Stimulated activated CD4-positive, alpha-beta T cell treated with anti-CD3 and anti-CD28 coated beads, Interleukin-4, amount 100 ng/mL, for 4 hours (primary cell): ENCODE measurements around the gene MICAL3.

Source experiments
- DNase-seq, 2 experiments: peaks; one replicate each; pipeline ENCODE4 v3.0.0-alpha.2; 2020

MICAL3 gene

DNA sequence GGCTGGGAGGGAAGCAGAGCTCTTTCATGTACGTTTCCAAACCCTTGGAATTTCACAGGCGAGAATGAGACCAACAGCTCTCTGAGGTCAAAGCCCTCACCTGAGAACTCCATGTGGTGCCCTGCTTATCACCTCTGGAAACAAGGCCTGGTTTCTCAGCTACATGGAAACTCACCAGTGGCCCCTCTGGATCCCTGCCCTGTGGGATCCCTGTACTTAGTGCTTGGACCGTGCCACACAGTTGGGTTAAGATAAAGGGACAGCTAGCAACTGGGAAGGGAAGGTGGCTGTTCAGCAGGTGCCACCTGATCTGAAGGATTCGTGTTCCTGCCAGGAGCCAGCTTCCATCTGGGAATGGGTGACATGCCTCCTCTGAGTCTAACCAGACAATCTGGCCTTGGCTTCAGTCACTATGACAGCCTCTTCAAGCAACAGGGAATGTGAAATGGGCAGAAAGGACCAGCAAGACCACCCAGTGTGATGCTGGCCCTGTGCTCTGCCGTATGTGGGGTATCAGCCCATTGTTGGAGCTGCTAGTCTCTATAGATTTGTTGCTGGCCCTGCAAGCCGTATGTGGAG lies 195.8 kb downstream of the MICAL3 start:
- DNase-seq: no peak

DNA sequence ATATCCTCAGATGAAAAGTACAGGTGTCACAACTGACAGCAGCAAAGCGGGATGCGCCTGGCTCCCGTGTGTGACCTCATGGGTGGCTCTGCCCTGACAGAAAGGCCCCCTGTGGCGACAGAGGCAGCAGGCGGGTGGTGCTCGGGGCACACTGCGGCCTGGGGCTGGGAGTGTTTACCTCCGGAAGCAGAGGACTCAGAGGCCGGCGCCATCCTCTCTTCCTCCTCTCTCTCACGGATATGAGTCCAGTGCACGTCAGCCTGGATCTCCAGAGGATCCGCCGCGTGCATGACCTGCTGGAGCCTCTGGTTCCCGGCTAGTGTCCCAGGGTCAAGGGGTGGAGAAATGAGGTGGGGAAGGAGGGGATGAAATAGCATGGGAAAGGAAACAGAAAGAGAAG lies 196.9 kb downstream of the MICAL3 start:
- DNase-seq: no peak

DNA sequence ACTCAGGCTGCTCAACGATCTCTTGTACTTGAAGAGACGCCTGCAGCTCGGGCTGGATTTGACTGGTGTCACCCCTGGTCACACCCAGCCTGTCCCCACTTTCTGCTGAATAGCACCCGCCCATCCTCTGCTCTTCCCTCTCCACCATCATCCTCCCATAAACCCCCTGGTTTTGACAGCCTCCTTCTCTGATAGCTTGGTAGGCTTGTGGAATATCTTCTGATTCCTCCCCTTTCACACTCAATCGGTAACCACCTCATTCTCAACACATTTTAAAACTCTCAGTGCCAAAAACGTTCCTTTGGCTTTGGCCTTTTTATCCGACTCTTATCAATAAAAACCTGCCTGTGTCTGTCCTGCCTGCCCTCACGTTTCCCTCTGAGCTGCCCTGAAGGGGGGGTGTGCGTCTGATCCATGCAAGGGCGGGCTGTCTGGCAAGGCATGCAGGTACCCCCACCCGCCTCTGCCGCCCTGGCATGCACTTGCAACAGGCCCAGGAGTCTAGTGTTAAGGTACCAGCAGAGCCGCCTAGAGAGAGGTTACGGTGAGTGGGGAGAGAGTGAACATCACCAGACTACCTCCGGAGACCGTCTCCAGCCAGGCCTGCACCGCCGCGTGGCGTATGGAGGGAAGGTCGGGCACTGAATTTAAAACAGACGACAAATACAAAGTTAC lies 198.3 kb downstream of the MICAL3 start:
- DNase-seq: no peak

DNA sequence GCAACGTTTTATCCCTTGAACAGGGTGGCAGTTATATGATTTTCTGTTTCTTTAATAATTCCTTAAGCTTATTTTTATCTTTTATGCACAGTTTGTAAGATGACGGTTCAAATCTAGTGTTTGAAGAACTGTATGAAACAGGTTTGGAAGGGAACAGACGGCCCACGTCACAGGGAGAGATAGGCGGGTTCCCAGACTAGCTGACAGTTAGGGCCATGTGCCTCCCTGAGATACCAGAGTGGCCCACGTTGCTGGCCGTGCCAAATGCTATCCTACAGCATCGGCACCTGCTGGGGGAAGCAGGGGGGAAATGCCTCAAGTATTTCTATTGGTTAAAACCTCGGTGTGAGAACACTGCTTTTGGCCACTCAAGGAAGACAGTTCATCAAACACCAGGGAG lies 199.9 kb downstream of the MICAL3 start:
- DNase-seq: no peak

DNA sequence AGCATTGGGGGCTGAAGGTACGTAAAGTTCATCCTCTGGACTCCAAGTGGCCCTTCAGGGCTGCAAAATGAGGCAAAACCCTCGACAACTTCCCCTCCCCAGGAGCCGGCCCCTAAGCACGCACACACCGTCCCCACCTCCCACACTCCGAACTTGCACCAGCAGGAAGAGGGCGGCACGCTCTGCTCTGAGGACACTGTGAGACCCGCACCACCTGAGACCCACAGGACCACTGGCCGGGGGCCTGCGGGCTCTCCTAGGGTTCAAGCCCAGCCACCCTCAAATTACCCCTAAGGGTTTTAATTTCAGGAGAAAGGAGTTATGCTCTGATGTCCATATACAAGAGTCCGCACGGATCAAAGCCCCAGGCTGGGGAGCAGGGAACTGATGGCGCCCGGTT lies 200.4 kb downstream of the MICAL3 start:
- DNase-seq: no peak

DNA sequence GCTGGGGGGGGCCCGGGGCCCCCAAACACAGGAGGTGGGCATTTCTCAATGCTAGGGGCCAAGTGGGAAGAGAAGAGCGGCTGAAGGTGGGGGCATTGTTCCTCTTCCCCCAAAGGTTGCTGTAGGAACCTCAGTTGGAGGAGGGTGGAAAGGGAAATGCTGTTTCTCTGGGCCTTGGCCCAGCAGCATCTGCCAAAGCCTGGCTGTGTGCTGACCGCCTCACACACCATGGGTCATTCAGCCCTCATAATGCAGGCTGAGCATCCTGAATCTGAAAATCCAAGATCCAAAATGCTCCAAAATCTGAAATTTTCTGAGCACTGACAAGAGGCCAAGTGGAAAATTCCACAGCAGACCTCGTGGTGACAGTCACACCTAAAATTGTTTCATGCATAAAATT lies 201.1 kb downstream of the MICAL3 start:
- no peak for DNase-seq

DNA sequence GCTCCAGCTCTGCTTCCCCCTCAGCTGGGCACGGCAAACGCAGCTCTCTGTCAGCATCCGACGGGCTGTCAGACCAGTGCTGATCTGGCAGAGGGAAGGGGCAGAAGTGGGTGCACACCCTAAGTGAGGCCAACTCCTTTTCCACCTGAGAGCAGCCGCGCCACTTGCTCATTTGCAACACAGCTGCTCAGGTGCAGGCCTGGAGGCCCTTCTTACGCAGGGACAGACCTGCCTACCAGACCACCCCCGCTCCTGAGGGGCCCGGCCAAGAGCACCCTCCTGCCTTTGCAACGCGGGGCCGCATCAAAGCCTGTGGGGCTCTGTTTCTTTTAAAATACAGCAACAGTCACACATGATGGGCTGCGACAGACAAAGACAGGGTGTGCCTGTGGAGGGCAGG lies 202.3 kb downstream of the MICAL3 start:
- DNase-seq: no peak

DNA sequence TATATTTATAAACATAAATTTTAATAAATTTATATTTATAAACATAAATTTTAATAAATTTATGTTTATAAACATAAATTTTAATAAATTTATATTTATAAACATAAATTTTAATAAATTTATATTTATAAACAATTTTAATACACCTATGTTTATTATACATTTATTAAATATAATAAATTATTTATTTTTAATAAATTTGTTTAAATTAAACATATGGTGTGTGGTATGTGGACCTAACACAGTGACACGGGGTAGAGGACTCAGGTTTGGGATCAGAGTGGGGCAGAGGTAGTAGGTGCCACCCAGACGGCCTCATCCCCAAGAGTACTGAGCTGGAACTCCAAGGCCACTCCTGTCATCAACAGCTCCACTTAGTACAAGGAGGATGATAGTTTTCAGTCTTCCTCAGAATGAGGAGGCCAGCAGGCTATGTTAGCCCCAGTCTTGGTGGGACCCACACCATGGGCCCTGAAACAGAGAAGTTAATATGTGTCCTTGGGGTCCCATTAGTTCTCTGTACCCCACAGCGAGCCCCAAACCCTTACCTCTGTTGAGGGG lies 203.4 kb downstream of the MICAL3 start:
- no peak for DNase-seq

DNA sequence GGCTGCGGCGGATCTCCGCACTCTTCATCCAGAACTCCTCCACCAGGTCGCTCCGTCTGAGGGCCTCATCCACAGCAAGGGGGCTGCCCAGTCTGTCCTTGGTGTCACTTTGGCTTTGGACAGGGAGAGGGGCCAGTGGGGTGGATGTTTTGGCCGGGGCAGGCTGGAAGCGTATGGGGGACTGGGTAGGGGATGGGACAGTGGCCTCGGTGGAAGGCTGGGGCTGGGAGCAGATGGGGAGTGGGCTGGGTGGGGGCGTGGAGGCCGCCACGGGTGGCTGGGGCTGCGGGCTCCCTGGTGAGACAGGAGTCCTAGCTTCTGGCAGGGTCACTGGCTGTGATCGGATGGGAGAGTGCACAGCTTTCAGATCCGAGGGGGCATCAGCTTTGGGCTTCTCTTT lies 205.7 kb downstream of the MICAL3 start:
- DNase-seq: no peak

DNA sequence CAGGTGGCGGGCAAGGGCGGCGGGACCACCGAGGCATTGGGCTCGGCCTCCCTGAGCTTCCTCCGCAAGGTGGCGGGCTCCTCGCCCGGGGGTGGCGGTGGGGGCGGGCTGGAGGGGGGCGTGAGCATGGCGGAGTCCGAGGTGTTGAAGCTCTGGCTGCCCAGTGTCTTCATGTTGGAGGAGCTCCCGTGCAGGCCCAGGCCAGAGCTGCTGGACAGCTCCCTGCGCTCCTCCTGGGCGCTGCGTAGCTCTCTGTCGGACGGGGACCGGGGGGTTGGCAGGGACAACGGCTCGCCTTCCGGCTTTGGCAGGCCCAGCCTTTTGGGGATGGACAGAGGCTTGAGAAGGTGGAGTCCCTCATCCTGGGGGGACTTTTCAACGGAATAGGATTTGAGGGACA lies 206.2 kb downstream of the MICAL3 start:
- no peak for DNase-seq

DNA sequence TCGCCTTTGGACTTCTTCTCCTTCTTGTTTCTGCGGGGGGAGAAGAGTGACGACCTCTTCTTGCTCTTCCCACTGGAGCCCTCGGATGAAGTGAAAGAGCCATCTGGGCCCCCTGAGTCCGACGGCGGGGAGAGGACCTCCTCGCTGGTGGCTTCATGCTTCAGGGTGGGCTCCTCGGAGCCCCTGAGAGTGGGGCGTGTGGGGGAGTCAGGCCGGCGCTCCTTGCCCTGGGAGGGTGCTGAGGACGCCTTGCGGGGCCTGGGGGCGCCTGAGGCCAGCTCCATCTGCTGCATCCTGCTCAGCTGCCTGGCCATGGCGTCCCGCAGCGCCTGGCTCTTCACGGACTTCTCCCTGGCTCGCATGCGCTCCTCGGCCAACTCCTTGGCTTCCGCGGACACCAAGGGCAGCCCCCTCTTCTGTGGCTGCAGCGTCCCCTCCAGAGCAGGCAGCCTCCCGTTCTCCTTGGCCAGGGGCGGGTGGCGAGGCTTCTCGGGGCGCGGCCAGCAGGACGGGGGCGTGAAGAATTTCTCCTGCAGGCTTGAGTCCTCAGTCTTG lies 206.8 kb downstream of the MICAL3 start:
- no peak for DNase-seq

DNA sequence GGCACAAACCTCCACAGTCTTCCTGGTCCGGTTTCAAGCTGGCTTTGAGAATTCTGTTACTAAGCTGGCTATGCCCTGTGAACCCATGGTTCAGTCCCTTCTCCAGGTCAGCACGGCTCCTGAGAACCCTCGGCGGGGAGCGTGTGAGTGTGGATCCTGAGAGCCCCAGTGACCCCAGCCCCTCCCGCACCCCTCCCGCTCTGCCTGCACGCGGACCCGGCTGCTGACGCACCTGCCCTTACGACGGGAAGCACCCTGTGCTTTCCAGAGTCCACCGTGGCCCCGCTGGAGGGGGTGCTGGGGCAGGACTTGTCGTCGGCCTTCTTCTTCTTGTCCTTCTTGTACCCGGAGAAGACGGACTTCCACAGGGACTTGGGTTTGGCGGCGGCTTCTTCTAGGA lies 207.3 kb downstream of the MICAL3 start:
- no peak for DNase-seq

DNA sequence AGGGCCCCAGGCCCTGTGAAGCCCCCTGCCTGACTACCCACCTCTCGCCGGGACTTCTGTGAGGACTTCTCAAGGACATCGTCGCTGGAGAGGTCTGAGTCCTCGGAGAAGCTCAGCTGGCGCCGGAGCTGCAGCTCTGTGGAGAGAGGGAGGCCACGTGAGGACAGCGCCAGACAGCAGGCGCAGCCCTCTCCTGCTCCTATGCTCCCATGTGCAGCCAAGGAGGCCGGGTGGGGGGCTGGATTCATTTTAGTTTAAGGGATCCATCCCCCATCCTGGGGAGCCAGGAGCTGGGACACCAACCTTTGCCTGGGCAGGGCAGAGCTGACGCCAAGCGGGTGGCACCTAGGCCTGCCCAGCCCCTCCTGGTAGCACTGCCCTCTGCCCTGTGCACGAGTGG lies 207.7 kb downstream of the MICAL3 start:
- DNase-seq: no peak

DNA sequence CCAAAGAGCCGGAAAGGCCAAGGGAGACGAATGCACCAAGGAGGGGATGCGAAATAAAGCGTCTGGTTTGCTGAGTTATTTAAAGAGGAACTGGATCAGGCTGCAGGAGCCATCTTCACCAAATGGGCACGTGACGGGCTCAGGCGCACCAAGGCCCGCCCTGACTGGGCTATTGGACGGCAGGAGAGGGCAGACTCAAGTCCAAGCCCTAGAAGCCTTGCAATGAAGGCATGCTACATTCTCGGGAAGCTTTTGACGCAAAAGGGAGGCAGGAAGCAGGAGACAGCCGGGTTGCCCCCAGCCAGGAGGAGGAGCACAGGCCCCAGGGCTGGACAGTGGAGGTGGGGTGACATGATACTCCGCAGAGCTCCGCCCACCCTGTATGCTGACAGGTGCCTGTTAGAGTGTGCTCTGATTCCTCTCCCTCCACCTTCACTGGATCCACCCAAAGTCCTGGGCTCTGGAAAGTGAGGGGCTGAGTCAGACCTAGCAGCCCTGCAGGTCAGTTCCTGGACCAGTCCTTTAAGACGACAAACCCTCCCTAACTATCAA lies 208.6 kb downstream of the MICAL3 start:
- DNase-seq: no peak

DNA sequence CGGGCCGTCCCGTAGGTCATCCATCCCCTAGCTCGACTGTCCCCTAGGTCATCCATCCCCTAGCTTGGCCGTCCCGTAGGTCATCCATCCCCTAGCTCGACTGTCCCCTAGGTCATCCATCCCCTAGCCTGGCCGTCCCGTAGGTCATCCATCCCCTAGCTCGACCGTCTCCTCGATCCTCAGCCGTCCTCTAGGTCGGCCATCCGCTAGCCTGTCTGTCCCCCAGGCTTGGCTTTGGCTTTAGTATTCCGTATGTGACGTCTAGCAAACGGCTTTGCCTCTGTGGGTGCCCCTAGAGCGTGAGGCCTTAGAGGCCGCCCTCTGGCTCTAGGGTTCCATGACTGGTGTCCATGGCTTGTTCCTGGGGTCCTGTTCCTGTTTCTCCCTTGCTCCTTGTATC lies 209.5 kb downstream of the MICAL3 start:
- no peak for DNase-seq

DNA sequence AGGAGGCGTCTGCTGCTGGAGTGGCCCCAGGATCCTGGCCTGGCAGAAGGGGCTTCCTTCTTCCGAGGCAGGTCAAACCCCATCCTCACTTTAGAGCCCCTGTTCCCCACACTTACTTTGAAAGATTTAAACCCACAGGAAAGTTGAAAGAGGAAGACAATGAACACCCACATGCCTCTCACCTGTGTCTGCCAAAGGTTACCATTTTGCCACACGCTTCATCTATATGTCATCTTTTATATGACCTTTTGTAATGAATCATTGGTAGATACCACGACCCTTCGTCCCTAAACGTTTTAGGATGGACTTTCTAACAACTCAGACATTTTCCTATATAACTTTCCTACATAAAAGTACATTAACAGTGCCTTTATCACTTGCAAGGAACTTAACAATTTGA lies 210.3 kb downstream of the MICAL3 start:
- DNase-seq: no peak

DNA sequence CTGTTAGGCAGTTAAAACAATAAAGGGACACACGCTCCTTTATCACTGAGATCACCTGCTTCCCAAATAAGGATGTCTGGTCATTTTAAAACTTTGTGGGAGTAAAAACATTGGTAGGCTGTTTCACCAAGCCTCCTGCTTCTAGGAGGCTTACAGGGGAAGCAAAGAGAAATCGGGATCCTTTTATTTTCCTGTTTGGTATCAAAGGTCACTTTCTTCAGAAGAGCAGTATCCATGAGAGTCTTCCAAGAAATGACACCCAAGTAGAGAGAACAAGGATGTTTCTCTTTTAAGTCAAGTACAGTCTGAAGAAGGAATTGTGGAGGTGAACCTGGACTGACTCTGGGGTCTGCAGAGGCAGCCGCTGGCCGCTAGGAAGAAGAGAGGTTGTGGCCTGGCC lies 213.2 kb downstream of the MICAL3 start:
- DNase-seq: no peak

DNA sequence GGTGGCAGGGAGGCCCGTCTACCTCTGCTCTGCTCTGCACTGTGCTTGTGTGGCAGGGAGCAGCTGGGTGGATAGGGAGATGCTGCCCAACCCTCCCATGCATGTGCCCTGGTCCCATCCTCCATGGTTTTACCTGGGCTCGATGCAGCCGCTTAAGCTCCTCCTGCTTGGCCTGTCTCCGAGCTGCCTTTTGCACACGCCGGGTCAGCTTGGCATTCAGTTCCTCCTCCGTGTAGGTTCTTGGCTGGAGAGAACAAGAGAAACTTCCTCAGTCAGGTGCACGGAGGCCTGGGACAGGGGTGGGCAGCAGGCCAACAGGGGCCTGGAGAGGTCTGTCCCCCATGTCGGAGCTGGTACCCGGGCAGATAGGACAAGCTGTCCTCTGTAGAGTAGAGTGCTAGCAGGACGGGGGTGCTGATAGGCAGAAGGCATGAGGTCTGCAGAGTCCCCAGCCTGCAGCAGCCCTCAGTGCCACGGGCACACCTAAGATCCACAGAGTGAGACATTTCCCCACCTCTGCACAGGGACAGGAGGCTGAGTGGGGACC lies 213.7 kb downstream of the MICAL3 start:
- DNase-seq: no peak

DNA sequence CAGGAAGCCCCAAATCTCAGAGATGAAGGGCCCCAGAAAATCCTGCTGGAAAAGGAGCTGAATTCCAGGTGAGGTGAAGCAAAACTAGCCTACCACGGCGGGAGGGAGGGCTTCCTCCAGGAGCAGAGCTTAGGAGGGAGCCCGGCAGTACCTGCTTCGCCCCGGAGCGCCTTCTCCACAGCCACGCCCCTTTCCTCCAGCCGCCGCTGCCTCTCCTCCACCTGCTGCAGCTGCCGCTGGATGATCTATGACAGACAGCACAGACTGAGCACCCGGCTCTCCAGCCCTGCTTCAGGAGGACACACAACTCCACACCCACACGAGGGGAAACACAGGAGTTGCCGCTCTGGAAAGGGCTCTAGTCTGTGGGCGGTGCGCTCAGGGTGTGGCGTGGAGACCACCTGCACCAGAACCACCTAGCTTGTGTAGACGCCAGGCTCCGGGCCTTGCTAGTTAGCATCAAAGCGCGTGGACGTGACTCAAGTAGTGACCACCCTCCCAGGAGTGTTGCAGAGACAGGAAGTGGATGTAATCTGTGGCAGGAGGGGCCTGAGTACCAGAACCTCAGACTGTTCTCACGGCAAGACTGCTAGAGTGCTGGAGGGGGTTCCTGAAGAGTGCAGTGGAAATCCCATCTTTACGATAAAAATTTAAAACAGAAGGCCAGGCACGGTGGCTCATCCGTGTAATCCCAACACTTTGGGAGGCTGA lies 215.5 kb downstream of the MICAL3 start:
- no peak for DNase-seq

DNA sequence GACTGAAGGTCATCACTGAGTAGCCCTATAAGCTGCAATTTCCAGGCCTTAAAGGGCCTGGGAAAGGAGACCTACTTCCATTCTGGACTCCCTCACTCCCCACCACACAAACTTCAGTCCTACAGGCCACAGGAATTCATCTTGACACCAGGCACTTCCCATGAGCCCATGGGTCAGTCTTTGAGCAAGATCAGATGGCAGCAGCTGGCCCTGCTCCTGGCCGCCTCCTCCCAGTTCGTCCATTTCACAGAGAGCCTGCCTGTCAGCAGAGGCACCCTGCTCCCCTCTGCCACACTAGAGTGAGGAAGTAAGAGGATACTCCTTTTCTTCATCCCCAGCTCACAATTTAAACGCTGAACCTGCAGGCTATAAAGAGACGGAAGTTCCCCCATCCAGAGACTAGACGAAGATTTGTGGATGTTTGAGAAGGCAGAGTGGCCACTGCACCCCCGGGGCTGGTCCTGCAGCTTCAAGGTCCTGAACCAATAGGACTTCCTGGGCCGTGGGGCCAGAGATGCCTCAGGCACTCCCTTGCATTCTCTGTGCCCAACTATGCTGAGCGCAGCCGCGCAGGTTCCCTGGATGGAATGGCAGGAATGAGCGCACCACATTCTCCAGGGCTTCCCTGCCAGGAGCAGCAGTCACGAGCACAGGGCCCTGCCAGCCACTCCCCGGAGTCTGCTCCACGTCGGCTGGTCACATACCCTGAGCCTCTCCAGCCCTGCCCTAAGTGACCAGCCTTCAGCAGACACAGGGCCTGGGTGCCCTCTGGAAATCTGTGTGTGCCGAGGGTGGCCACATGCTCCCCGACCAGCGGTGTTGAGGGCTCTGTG lies 216.6 kb downstream of the MICAL3 start:
- DNase-seq: no peak

DNA sequence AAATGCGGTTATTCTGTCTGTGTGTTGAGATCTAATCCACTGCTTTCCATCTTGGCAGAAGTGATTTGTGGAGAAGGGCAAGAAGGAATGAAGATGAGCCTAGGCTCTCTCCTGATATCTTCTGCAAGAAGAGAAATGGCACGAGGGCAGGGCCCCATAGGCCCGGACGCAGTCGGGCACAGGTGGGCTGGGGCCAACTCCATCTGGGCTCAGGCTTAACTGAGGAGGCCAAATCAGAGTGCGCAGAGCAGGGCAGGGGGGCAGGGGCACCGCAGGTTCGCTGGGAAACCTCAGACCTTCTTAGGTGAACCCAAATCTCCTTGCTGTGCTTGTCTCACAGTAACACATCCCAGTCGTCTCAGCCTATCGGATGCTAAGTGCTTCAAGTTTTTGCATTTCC lies 217.3 kb downstream of the MICAL3 start:
- no peak for DNase-seq

DNA sequence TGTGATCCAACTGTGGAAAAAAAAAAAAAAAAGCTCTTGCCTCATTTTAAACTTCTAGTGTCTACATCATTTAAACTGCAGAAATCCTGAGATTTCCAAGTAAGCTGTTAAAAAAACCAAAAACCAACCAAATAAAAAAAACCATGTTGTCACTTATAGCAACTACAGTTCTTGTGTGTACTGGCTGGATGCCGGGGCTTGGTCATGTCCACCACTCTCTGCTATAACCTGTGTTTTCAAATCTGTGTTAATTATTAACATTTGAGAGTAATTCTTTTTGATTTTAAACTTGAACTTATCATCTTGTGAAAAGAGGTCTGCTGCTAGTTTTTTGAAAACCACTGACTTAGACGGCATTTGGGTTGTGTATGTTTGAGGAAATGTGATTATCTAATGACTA lies 217.9 kb downstream of the MICAL3 start:
- DNase-seq: no peak
